Measurements from ENCODE around the gene SUCLG2.

Gene SUCLG2

GRCh38 chr3:67524046-67524445 is 130.4 kb downstream of the SUCLG2 start:
- Histone ChIP-seq H3K27ac (ENCODE audit: low read length) (no peak overlapping the region), H4K20me1 (ENCODE audit: insufficient read depth, low read length) (no peaks in the 10 kb centered on the region), H3K79me2 (ENCODE audit: low read length) (no peaks in the 10 kb centered on the region), H3K4me1 (ENCODE audit: low read length) (no peaks in the 10 kb centered on the region), H3K9ac (ENCODE audit: low read length) (no peak overlapping the region), H2AFZ (ENCODE audit: low read length) (no peak overlapping the region), H3K9me3 (replicated peaks; ENCODE audit: insufficient read depth, low read length) (no peaks in the 10 kb centered on the region), H3F3A (ENCODE audit: insufficient read depth, low read length) (no peaks in the 10 kb centered on the region), H3K27me3 (replicated peaks; ENCODE audit: insufficient read depth, low read length) (no peaks in the 10 kb centered on the region), H3K4me3 (ENCODE audit: low read length) (no peak overlapping the region), H3K4me2 (ENCODE audit: low read depth, low read length) (no peak overlapping the region), H3K36me3 (replicated peaks; ENCODE audit: insufficient read depth, low read length) (no peaks in the 10 kb centered on the region; the same call in none of the 2 replicates), H3K9me2 (replicated peaks; ENCODE audit: insufficient read depth, low read length) (no peaks in the 10 kb centered on the region)
- no peak for TF ChIP-seq EZH2phosphoT487 (IDR thresholded peaks at IDR 0.05; ENCODE audit: low read length)
- TF ChIP-seq CTCF (IDR thresholded peaks at IDR 0.05; ENCODE audit: low read length) = no peak
- TF ChIP-seq EZH2 (optimal IDR thresholded peaks at IDR 0.05; ENCODE audit: low read depth, low read length) = no peak
- no peak for DNase-seq

GRCh38 chr3:67522081-67522480 is 132.3 kb downstream of the SUCLG2 start:
- Histone ChIP-seq H3K9me3 (replicated peaks; ENCODE audit: insufficient read depth, low read length) (no peaks in the 10 kb centered on the region), H3K27ac (ENCODE audit: low read length) (no peak overlapping the region), H3F3A (ENCODE audit: insufficient read depth, low read length) (no peaks in the 10 kb centered on the region), H4K20me1 (ENCODE audit: insufficient read depth, low read length) (no peaks in the 10 kb centered on the region), H3K4me1 (ENCODE audit: low read length) (no peaks in the 10 kb centered on the region), H3K4me3 (ENCODE audit: low read length) (no peak overlapping the region), H3K27me3 (replicated peaks; ENCODE audit: insufficient read depth, low read length) (no peaks in the 10 kb centered on the region), H2AFZ (ENCODE audit: low read length) (no peak overlapping the region), H3K9ac (ENCODE audit: low read length) (no peak overlapping the region), H3K4me2 (ENCODE audit: low read depth, low read length) (no peak overlapping the region), H3K36me3 (replicated peaks; ENCODE audit: insufficient read depth, low read length) (no peaks in the 10 kb centered on the region; the same call in none of the 2 replicates), H3K9me2 (replicated peaks; ENCODE audit: insufficient read depth, low read length) (no peaks in the 10 kb centered on the region), H3K79me2 (ENCODE audit: low read length) (no peaks in the 10 kb centered on the region)
- no peak for TF ChIP-seq EZH2 (optimal IDR thresholded peaks at IDR 0.05; ENCODE audit: low read depth, low read length)
- TF ChIP-seq EZH2phosphoT487 (IDR thresholded peaks at IDR 0.05; ENCODE audit: low read length) = no peak
- TF ChIP-seq CTCF (IDR thresholded peaks at IDR 0.05; ENCODE audit: low read length) = no peak
- DNase-seq = no peak

GRCh38 chr3:67521053-67521646 is 133.3 kb downstream of the SUCLG2 start:
- Histone ChIP-seq H3K27ac (ENCODE audit: low read length) (no peak overlapping the region), H3F3A (ENCODE audit: insufficient read depth, low read length) (no peaks in the 10 kb centered on the region), H3K4me2 (ENCODE audit: low read depth, low read length) (no peak overlapping the region), H3K27me3 (replicated peaks; ENCODE audit: insufficient read depth, low read length) (no peaks in the 10 kb centered on the region), H3K4me1 (ENCODE audit: low read length) (no peaks in the 10 kb centered on the region), H3K9ac (ENCODE audit: low read length) (no peak overlapping the region), H4K20me1 (ENCODE audit: insufficient read depth, low read length) (no peaks in the 10 kb centered on the region), H3K9me3 (replicated peaks; ENCODE audit: insufficient read depth, low read length) (no peaks in the 10 kb centered on the region), H2AFZ (ENCODE audit: low read length) (no peak overlapping the region), H3K79me2 (ENCODE audit: low read length) (no peaks in the 10 kb centered on the region), H3K36me3 (replicated peaks; ENCODE audit: insufficient read depth, low read length) (no peaks in the 10 kb centered on the region; the same call in none of the 2 replicates), H3K9me2 (replicated peaks; ENCODE audit: insufficient read depth, low read length) (no peaks in the 10 kb centered on the region), H3K4me3 (ENCODE audit: low read length) (no peak overlapping the region)
- TF ChIP-seq EZH2 (optimal IDR thresholded peaks at IDR 0.05; ENCODE audit: low read depth, low read length) = no peak
- TF ChIP-seq EZH2phosphoT487 (IDR thresholded peaks at IDR 0.05; ENCODE audit: low read length) = no peak
- no peak for TF ChIP-seq CTCF (IDR thresholded peaks at IDR 0.05; ENCODE audit: low read length)
- no peak for DNase-seq

Measured in MM.1S (cell line).